Measurements from ENCODE around the gene CPD. TPM values are rescaled to one million over a fixed set of nuclear protein-coding genes. Genes with fewer than 3 reads are reported as not detected.
"Not testable (repeated sequence)": the region's sequence is repeated elsewhere in the genome, so short reads cannot be mapped to it uniquely, and the experiment has no call there.

CPD gene
- total RNA-seq, 1 experiment from 2014 or later: 38.0 TPM

GRCh38 chr17:30349252-30349651 is 29.5 kb upstream of the CPD start:
- H3K4me3 ChIP-seq (ENCODE audit: low read depth, low read length, poor library complexity, severe bottlenecking): no peak overlapping the region
- no TSS peak for BruUV-seq (replicated peaks)
- no peak overlapping the region for H3K27ac ChIP-seq (ENCODE audit: low read depth, low read length, poor library complexity, severe bottlenecking)
- no peak for DNase-seq (ENCODE audit: low spot score)
- TF ChIP-seq CTCF (conservative IDR thresholded peaks at IDR 0.05; ENCODE audit: low read depth, low read length) (no peak), EZH2 (IDR thresholded peaks at IDR 0.05; ENCODE audit: borderline replicate concordance, low read depth, low read length, poor library complexity, severe bottlenecking) (no peak)
- intact Hi-C loops (cut with micrococcal nuclease; ENCODE audit: unreplicated experiment): no loop called here
- H3K9me3 ChIP-seq (ENCODE audit: low read depth, low read length, poor library complexity, severe bottlenecking): no peaks in the 10 kb centered on the region
- H3K27me3 ChIP-seq (replicated peaks; ENCODE audit: insufficient read depth, low read depth, low read length, poor library complexity): peaks cover 16% of the 10 kb centered on the region
- H3K36me3 ChIP-seq (ENCODE audit: insufficient read depth, low read length, poor library complexity, severe bottlenecking): no peaks in the 10 kb centered on the region
- ChIA-PET CTCF (interaction anchor here (0.6 kb wide), 1 partner anchor 330 kb away, joined by 3 read pairs; no protein-coding TSS in a partner anchor), POLR2A (ENCODE audit: low non-redundant PET) (no interaction called here)
- H3K4me1 ChIP-seq (ENCODE audit: insufficient read depth, low read length, poor library complexity, severe bottlenecking): no peaks in the 10 kb centered on the region

- H3K36me3 ChIP-seq (ENCODE audit: insufficient read depth, low read length, poor library complexity, severe bottlenecking); H3K4me1 ChIP-seq (ENCODE audit: insufficient read depth, low read length, poor library complexity, severe bottlenecking); H3K27ac ChIP-seq (ENCODE audit: low read depth, low read length, poor library complexity, severe bottlenecking); intact Hi-C loops (cut with micrococcal nuclease; ENCODE audit: unreplicated experiment); DNase-seq (ENCODE audit: low spot score); BruUV-seq (replicated peaks); POLR2A ChIA-PET (ENCODE audit: low non-redundant PET); H3K9me3 ChIP-seq (ENCODE audit: low read depth, low read length, poor library complexity, severe bottlenecking); CTCF ChIA-PET; H3K4me3 ChIP-seq (ENCODE audit: low read depth, low read length, poor library complexity, severe bottlenecking): not testable (repeated sequence)
- peaks cover 16% of the 10 kb centered on the region for H3K27me3 ChIP-seq (replicated peaks; ENCODE audit: insufficient read depth, low read depth, low read length, poor library complexity)
These were observed 27.5 kb upstream of the CPD start for GRCh38 chr17:30351263-30351662.

GRCh38 chr17:30351735-30352134 is 27.0 kb upstream of the CPD start:
- intact Hi-C loops (cut with micrococcal nuclease; ENCODE audit: unreplicated experiment): no loop called here
- Histone ChIP-seq H3K27me3 (replicated peaks; ENCODE audit: insufficient read depth, low read depth, low read length, poor library complexity) (peaks cover 13% of the 10 kb centered on the region), H3K36me3 (ENCODE audit: insufficient read depth, low read length, poor library complexity, severe bottlenecking) (no peaks in the 10 kb centered on the region), H3K9me3 (ENCODE audit: low read depth, low read length, poor library complexity, severe bottlenecking) (no peaks in the 10 kb centered on the region), H3K27ac (ENCODE audit: low read depth, low read length, poor library complexity, severe bottlenecking) (no peak overlapping the region), H3K4me1 (ENCODE audit: insufficient read depth, low read length, poor library complexity, severe bottlenecking) (no peaks in the 10 kb centered on the region), H3K4me3 (ENCODE audit: low read depth, low read length, poor library complexity, severe bottlenecking) (no peak overlapping the region)
- TF ChIP-seq EZH2 (IDR thresholded peaks at IDR 0.05; ENCODE audit: borderline replicate concordance, low read depth, low read length, poor library complexity, severe bottlenecking): no peak
- TF ChIP-seq CTCF (conservative IDR thresholded peaks at IDR 0.05; ENCODE audit: low read depth, low read length): no peak
- BruUV-seq (replicated peaks): no TSS peak
- POLR2A ChIA-PET (ENCODE audit: low non-redundant PET): no interaction called here
- CTCF ChIA-PET: interaction anchor here (0.6 kb wide), 1 partner anchor 98 kb away, joined by 3 read pairs; no protein-coding TSS in a partner anchor
- no peak for DNase-seq (ENCODE audit: low spot score)

- BruUV-seq (replicated peaks): no TSS peak
- intact Hi-C loops (cut with micrococcal nuclease; ENCODE audit: unreplicated experiment): no loop called here
- POLR2A ChIA-PET (ENCODE audit: low non-redundant PET): no interaction called here
These were observed 26.4 kb upstream of the CPD start for GRCh38 chr17:30352240-30352814.

More at GRCh38 chr17:30352240-30352814, 26.4 kb upstream of the CPD start:
- Histone ChIP-seq H3K36me3 (ENCODE audit: insufficient read depth, low read length, poor library complexity, severe bottlenecking) (no peaks in the 10 kb centered on the region), H3K9me3 (ENCODE audit: low read depth, low read length, poor library complexity, severe bottlenecking) (no peaks in the 10 kb centered on the region), H3K27me3 (replicated peaks; ENCODE audit: insufficient read depth, low read depth, low read length, poor library complexity) (peaks cover 7% of the 10 kb centered on the region), H3K4me1 (ENCODE audit: insufficient read depth, low read length, poor library complexity, severe bottlenecking) (no peaks in the 10 kb centered on the region), H3K4me3 (ENCODE audit: low read depth, low read length, poor library complexity, severe bottlenecking) (no peak overlapping the region), H3K27ac (ENCODE audit: low read depth, low read length, poor library complexity, severe bottlenecking) (no peak overlapping the region)
- no peak for TF ChIP-seq CTCF (conservative IDR thresholded peaks at IDR 0.05; ENCODE audit: low read depth, low read length)
- no peak for TF ChIP-seq EZH2 (IDR thresholded peaks at IDR 0.05; ENCODE audit: borderline replicate concordance, low read depth, low read length, poor library complexity, severe bottlenecking)
- CTCF ChIA-PET: interaction anchor here (0.6 kb wide), 1 partner anchor 98 kb away, joined by 3 read pairs; no protein-coding TSS in a partner anchor
- no peak for DNase-seq (ENCODE audit: low spot score)
